Astrocyte (in vitro differentiated cells and primary cell): ENCODE measurements around the gene SLC52A3.

Experiments used
- CTCF ChIP-seq: IDR thresholded peaks from 2 replicates; pipeline ENCODE4 v1.5.1; 2011; ENCODE audit warnings: low read depth, mild to moderate bottlenecking, inconsistent platforms, low read length, moderate library complexity; ENCODE audit not compliant: insufficient read depth
- EZH2 ChIP-seq: IDR thresholded peaks from 2 replicates; pipeline ENCODE4 v1.6.1; 2012; ENCODE audit warnings: mild to moderate bottlenecking, low read length, inconsistent platforms; ENCODE audit not compliant: insufficient read depth

GRCh38 chr20:723756-724155 is 44.5 kb downstream of the SLC52A3 start:
- TF ChIP-seq CTCF = no peak
- TF ChIP-seq EZH2 = no peak
